PC-9 (cell line): ENCODE results near the gene SLC2A9.

Experiments used
- EZH2 ChIP-seq: fragments of 200-600 bp; sonication (generic); IDR thresholded peaks from 2 replicates; pipeline ENCODE4 v1.8.0; 2017; ENCODE audit warnings: antibody characterized with exemption, low read depth
- TF ChIP-seq, protein P1 (sequence below): fragments of 200-600 bp; sonication (generic); conservative IDR thresholded peaks from 2 replicates; pipeline ENCODE4 v1.6.1; 2017; ENCODE audit warnings: mixed run types, antibody characterized with exemption, mild to moderate bottlenecking, moderate library complexity

DNA sequence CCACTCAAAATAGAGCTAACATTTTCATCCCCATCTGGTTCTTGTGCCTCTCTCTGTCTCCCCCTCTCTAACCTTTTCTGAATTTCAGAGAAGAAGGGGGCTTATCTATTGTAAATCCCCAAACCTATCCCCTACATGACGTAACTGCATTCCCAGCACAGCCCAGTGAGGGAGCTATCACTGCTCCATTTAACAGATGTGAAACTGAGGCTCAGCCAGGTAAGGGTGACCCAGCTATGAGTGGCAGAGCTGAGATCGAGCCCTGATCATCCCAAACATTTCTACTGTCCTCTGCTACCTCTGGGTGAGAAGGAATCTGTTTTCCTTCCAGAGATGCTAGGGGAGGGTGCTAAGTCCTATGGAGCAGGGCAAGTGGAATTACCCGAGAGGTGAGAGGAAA is 107.5 kb downstream of the SLC2A9 start:
- TF ChIP-seq, protein P1, sequence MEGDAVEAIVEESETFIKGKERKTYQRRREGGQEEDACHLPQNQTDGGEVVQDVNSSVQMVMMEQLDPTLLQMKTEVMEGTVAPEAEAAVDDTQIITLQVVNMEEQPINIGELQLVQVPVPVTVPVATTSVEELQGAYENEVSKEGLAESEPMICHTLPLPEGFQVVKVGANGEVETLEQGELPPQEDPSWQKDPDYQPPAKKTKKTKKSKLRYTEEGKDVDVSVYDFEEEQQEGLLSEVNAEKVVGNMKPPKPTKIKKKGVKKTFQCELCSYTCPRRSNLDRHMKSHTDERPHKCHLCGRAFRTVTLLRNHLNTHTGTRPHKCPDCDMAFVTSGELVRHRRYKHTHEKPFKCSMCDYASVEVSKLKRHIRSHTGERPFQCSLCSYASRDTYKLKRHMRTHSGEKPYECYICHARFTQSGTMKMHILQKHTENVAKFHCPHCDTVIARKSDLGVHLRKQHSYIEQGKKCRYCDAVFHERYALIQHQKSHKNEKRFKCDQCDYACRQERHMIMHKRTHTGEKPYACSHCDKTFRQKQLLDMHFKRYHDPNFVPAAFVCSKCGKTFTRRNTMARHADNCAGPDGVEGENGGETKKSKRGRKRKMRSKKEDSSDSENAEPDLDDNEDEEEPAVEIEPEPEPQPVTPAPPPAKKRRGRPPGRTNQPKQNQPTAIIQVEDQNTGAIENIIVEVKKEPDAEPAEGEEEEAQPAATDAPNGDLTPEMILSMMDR: no peak
- TF ChIP-seq EZH2: no peak
